Measurements from ENCODE around the gene KIR2DL3. TPM values are rescaled to one million over a fixed set of nuclear protein-coding genes. Genes with fewer than 3 reads are reported as not detected.
A peak's percentile ranks its signal among the peaks of the same experiment; 100 is the strongest.

Gene KIR2DL3
- total RNA-seq, 1 donor from 2014 or later: not detected

- TF ChIP-seq CTCF (IDR thresholded peaks at IDR 0.05) (no peak), POLR2A (IDR thresholded peaks at IDR 0.05) (no peak), POLR2AphosphoS5 (IDR thresholded peaks at IDR 0.05; ENCODE audit: insufficient read depth in 1 of 2, low read depth in 1 of 2) (no peak)
- Histone ChIP-seq H3K27ac (no peak overlapping the region), H3K4me1 (no peaks in the 10 kb centered on the region), H3K36me3 (no peaks in the 10 kb centered on the region), H3K27me3 (no peaks in the 10 kb centered on the region), H3K9me3 (no peaks in the 10 kb centered on the region), H3K4me3 (no peak overlapping the region)
- intact Hi-C loops (cut with DNase I): no loop called here
- peak; percentile 29 to 70 for DNase-seq (ENCODE audit: extremely low spot score in 2 of 2)
Measured at GRCh38 chr19:54790711-54791110, 52.4 kb downstream of the KIR2DL3 start.

- Histone ChIP-seq H3K27me3 (no peaks in the 10 kb centered on the region), H3K27ac (no peak overlapping the region), H3K4me1 (no peaks in the 10 kb centered on the region), H3K9me3 (no peaks in the 10 kb centered on the region), H3K4me3 (no peak overlapping the region), H3K36me3 (no peaks in the 10 kb centered on the region)
- intact Hi-C loops (cut with DNase I): no loop called here
- no peak for DNase-seq (ENCODE audit: extremely low spot score in 2 of 2)
- TF ChIP-seq CTCF (IDR thresholded peaks at IDR 0.05) (no peak), POLR2A (IDR thresholded peaks at IDR 0.05) (no peak), POLR2AphosphoS5 (IDR thresholded peaks at IDR 0.05; ENCODE audit: insufficient read depth in 1 of 2, low read depth in 1 of 2) (no peak)
Measured at GRCh38 chr19:54791476-54791875, 53.2 kb downstream of the KIR2DL3 start.

- no peak for DNase-seq (ENCODE audit: extremely low spot score in 2 of 2)
- no peak for TF ChIP-seq POLR2AphosphoS5 (IDR thresholded peaks at IDR 0.05; ENCODE audit: insufficient read depth in 1 of 2, low read depth in 1 of 2)
- TF ChIP-seq CTCF (IDR thresholded peaks at IDR 0.05): no peak
- no peaks in the 10 kb centered on the region for H3K36me3 ChIP-seq
Measured at GRCh38 chr19:54792814-54793213, 54.5 kb downstream of the KIR2DL3 start.

GRCh38 chr19:54795758-54796157 lies 57.4 kb downstream of the KIR2DL3 start:
- intact Hi-C loops (cut with DNase I): no loop called here
- Histone ChIP-seq H3K27me3 (no peaks in the 10 kb centered on the region), H3K4me3 (no peak overlapping the region), H3K4me1 (no peaks in the 10 kb centered on the region), H3K9me3 (no peaks in the 10 kb centered on the region), H3K36me3 (no peaks in the 10 kb centered on the region), H3K27ac (no peak overlapping the region)
- no peak for DNase-seq (ENCODE audit: extremely low spot score in 2 of 2)
- TF ChIP-seq POLR2A (IDR thresholded peaks at IDR 0.05) (no peak), CTCF (IDR thresholded peaks at IDR 0.05) (no peak), POLR2AphosphoS5 (IDR thresholded peaks at IDR 0.05; ENCODE audit: insufficient read depth in 1 of 2, low read depth in 1 of 2) (no peak)

More at GRCh38 chr19:54792814-54793213, 54.5 kb downstream of the KIR2DL3 start:
- Histone ChIP-seq H3K4me3 (peak overlapping the region in 1 of 2 donors; percentile 10), H3K9me3 (no peaks in the 10 kb centered on the region), H3K27me3 (no peaks in the 10 kb centered on the region), H3K4me1 (no peaks in the 10 kb centered on the region), H3K27ac (no peak overlapping the region)
- intact Hi-C loops (cut with DNase I): no loop called here

Small RNA genes lying within 50 kb of the gene (small RNA-seq; reads per million reads assigned to genes)
- not detected for gene AC245128.2
- not detected for gene KIR3DP1

Other genes with a start within 250 kb of the KIR2DL3 start
- not detected for gene LAIR2, start 235.7 kb upstream of the KIR2DL3 start, total RNA-seq
- gene LILRA2, start 164.7 kb upstream of the KIR2DL3 start, total RNA-seq: not detected
- 1.7 TPM for gene LILRA1, start 144.9 kb upstream of the KIR2DL3 start, total RNA-seq
- gene LILRB1, start 108.0 kb upstream of the KIR2DL3 start, total RNA-seq: 2.2 TPM
- 2.9 TPM for gene LILRB4, start 75.5 kb upstream of the KIR2DL3 start, total RNA-seq
- gene KIR3DL3, start 14.1 kb upstream of the KIR2DL3 start, total RNA-seq: not detected
- gene KIR2DL1, start 31.3 kb downstream of the KIR2DL3 start, total RNA-seq: not detected
- not detected for gene KIR2DL4, start 65.1 kb downstream of the KIR2DL3 start, total RNA-seq
- not detected for gene KIR3DL1, start 78.0 kb downstream of the KIR2DL3 start, total RNA-seq
- not detected for gene KIR2DS4, start 94.2 kb downstream of the KIR2DL3 start, total RNA-seq
- gene KIR3DL2, start 111.9 kb downstream of the KIR2DL3 start, total RNA-seq: not detected
- gene FCAR, start 135.7 kb downstream of the KIR2DL3 start, total RNA-seq: 2.2 TPM
- gene NCR1, start 167.6 kb downstream of the KIR2DL3 start, total RNA-seq: 2.7 TPM
- not detected for gene NLRP7, start 209.0 kb downstream of the KIR2DL3 start, total RNA-seq
- gene NLRP2, start 227.9 kb downstream of the KIR2DL3 start, total RNA-seq: 2.7 TPM